Activated CD8-positive, alpha-beta T cell treated with anti-CD3 and anti-CD28 coated beads, Interleukin-2, amount 10 ng/mL, durations not matched to agents 7 days and 5 days (primary cell): ENCODE data around the gene HSD17B3. TPM values are rescaled to one million over a fixed set of nuclear protein-coding genes. Genes with fewer than 3 reads are reported as not detected.
"Not testable (repeated sequence)": the region's sequence is repeated elsewhere in the genome, so short reads cannot be mapped to it uniquely, and the experiment has no call there.

Experiments
- ATAC-seq: fragments of 150-1000 bp; cut with Tn5 transposase; one replicate; pipeline ENCODE4 v1.10.0; 2021; ENCODE audit warnings: moderate library complexity
- CTCF ChIA-PET: fragments of 350-600 bp; sonication (Branson Sonifier 250); formaldehyde crosslinking; loops from one replicate; lab custom pipeline; 2021; ENCODE audit warnings: antibody characterized with exemption; lab: Charles Lee
- POLR2A ChIA-PET: fragments of 350-600 bp; sonication (Branson Sonifier 250); formaldehyde crosslinking; loops from one replicate; lab custom pipeline; 2021; ENCODE audit warnings: antibody characterized with exemption; lab: Charles Lee
- DNase-seq: peaks from one replicate; pipeline ENCODE4 v3.0.0-alpha.2; 2020
- H3K27ac Mint-ChIP-seq: one replicate; pipeline ENCODE4 v1.8.0; 2021; ENCODE audit warnings: mild to moderate bottlenecking, mixed read lengths
- H3K27me3 Mint-ChIP-seq: one replicate; pipeline ENCODE4 v1.8.0; 2021; ENCODE audit warnings: low read depth, mixed read lengths
- H3K36me3 Mint-ChIP-seq: one replicate; pipeline ENCODE4 v1.8.0; 2021; ENCODE audit warnings: low read depth, mixed read lengths
- H3K4me1 Mint-ChIP-seq: one replicate; pipeline ENCODE4 v1.8.0; 2021; ENCODE audit warnings: low read depth, mixed read lengths
- H3K4me3 Mint-ChIP-seq: one replicate; pipeline ENCODE4 v1.8.0; 2021; ENCODE audit warnings: mild to moderate bottlenecking, mixed read lengths
- H3K9me3 Mint-ChIP-seq: one replicate; pipeline ENCODE4 v1.8.0; 2022; ENCODE audit warnings: mixed read lengths; ENCODE audit not compliant: insufficient read depth
- total RNA-seq, 2 experiments: library from RNA; stranded (reverse); gene quantifications; one replicate each; pipeline ENCODE4 v1.2.3, GENCODE V29; 2021

Gene HSD17B3
- total RNA-seq, 2 experiments from 2014 or later, result not detected

- no peak overlapping the region for H3K27ac Mint-ChIP-seq
Observed at GRCh38 chr9:96327694-96328352, 25.8 kb upstream of the HSD17B3 start.

GRCh38 chr9:96323169-96323568 lies 21.2 kb upstream of the HSD17B3 start:
- ChIA-PET POLR2A (no interaction called here), CTCF (no interaction called here)
- H3K27me3 Mint-ChIP-seq, result peaks cover 3% of the 10 kb centered on the region
- H3K27ac Mint-ChIP-seq, result no peak overlapping the region
- ATAC-seq (no peak), DNase-seq (no peak)
- no peaks in the 10 kb centered on the region for H3K4me1 Mint-ChIP-seq
- no peaks in the 10 kb centered on the region for H3K36me3 Mint-ChIP-seq
- H3K9me3 Mint-ChIP-seq, result no peaks in the 10 kb centered on the region
- H3K4me3 Mint-ChIP-seq, result no peak overlapping the region

More at GRCh38 chr9:96327694-96328352, 25.8 kb upstream of the HSD17B3 start:
- H3K9me3 Mint-ChIP-seq, result no peaks in the 10 kb centered on the region
- CTCF ChIA-PET, result interaction anchor here (0.9 to 3.7 kb wide), 13 partner anchors 10 to 338 kb away, joined by 3 to 24 read pairs (median 4); partner anchors contain the start of gene HABP4
- H3K27me3 Mint-ChIP-seq, result peaks cover 3% of the 10 kb centered on the region
- POLR2A ChIA-PET, result no interaction called here
- H3K36me3 Mint-ChIP-seq, result no peaks in the 10 kb centered on the region
- ATAC-seq (peak; percentile 60), DNase-seq (peak; percentile 55)
- no peak overlapping the region for H3K4me3 Mint-ChIP-seq
- no peaks in the 10 kb centered on the region for H3K4me1 Mint-ChIP-seq

GRCh38 chr9:96322736-96323135 lies 20.8 kb upstream of the HSD17B3 start:
- H3K9me3 Mint-ChIP-seq, H3K36me3 Mint-ChIP-seq, H3K27me3 Mint-ChIP-seq, H3K4me1 Mint-ChIP-seq, CTCF ChIA-PET, POLR2A ChIA-PET, DNase-seq, ATAC-seq, H3K4me3 Mint-ChIP-seq, H3K27ac Mint-ChIP-seq: not testable (repeated sequence)

GRCh38 chr9:96322210-96322609 lies 20.2 kb upstream of the HSD17B3 start:
- H3K36me3 Mint-ChIP-seq, CTCF ChIA-PET: not testable (repeated sequence)

GRCh38 chr9:96321515-96321914 lies 19.5 kb upstream of the HSD17B3 start:
- Mint-ChIP-seq H3K4me1 (no peaks in the 10 kb centered on the region), H3K9me3 (no peaks in the 10 kb centered on the region), H3K36me3 (no peaks in the 10 kb centered on the region), H3K4me3 (no peak overlapping the region), H3K27me3 (peaks cover 5% of the 10 kb centered on the region), H3K27ac (no peak overlapping the region)
- ChIA-PET POLR2A (no interaction called here), CTCF (no interaction called here)
- DNase-seq, result no peak
- ATAC-seq, result no peak

More at GRCh38 chr9:96322210-96322609, 20.2 kb upstream of the HSD17B3 start:
- DNase-seq, H3K4me3 Mint-ChIP-seq, H3K27me3 Mint-ChIP-seq, H3K27ac Mint-ChIP-seq, ATAC-seq, POLR2A ChIA-PET, H3K4me1 Mint-ChIP-seq, H3K9me3 Mint-ChIP-seq: not testable (repeated sequence)

- H3K9me3 Mint-ChIP-seq, result no peaks in the 10 kb centered on the region
- no peaks in the 10 kb centered on the region for H3K4me1 Mint-ChIP-seq
- peaks cover 5% of the 10 kb centered on the region for H3K27me3 Mint-ChIP-seq
- ChIA-PET POLR2A (no interaction called here), CTCF (interaction anchor here (1.0 kb wide), 1 partner anchor 88 kb away, joined by 4 read pairs; no protein-coding TSS in a partner anchor)
- no peak overlapping the region for H3K4me3 Mint-ChIP-seq
- H3K27ac Mint-ChIP-seq, result no peak overlapping the region
- no peak for ATAC-seq
- DNase-seq, result no peak
- H3K36me3 Mint-ChIP-seq, result no peaks in the 10 kb centered on the region
Observed at GRCh38 chr9:96320749-96321280, 18.8 kb upstream of the HSD17B3 start.

- Mint-ChIP-seq H3K4me1 (no peaks in the 10 kb centered on the region), H3K27me3 (peaks cover 2% of the 10 kb centered on the region), H3K9me3 (no peaks in the 10 kb centered on the region), H3K36me3 (no peaks in the 10 kb centered on the region), H3K4me3 (no peak overlapping the region), H3K27ac (no peak overlapping the region)
- ATAC-seq, result no peak
- POLR2A ChIA-PET, result no interaction called here
- CTCF ChIA-PET, result interaction anchor here (1.3 kb wide), 1 partner anchor 9 kb away, joined by 3 read pairs; no protein-coding TSS in a partner anchor
- DNase-seq, result no peak
Observed at GRCh38 chr9:96318921-96319565, 17.1 kb upstream of the HSD17B3 start.

GRCh38 chr9:96317335-96317980 lies 15.5 kb upstream of the HSD17B3 start:
- Mint-ChIP-seq H3K4me3 (no peak overlapping the region), H3K27ac (no peak overlapping the region), H3K27me3 (peaks cover 4% of the 10 kb centered on the region), H3K36me3 (peaks cover 8% of the 10 kb centered on the region), H3K9me3 (peaks cover 12% of the 10 kb centered on the region), H3K4me1 (no peaks in the 10 kb centered on the region)
- ATAC-seq (peak; percentile 55), DNase-seq (peak; percentile 43)
- CTCF ChIA-PET, result interaction anchor here (0.6 to 3.2 kb wide), 14 partner anchors 9 to 1636 kb away, joined by 3 to 24 read pairs (median 4); no protein-coding TSS in a partner anchor
- POLR2A ChIA-PET, result no interaction called here

GRCh38 chr9:96309850-96310249 lies 7.9 kb upstream of the HSD17B3 start:
- Mint-ChIP-seq H3K9me3 (peaks cover 21% of the 10 kb centered on the region), H3K4me1 (no peaks in the 10 kb centered on the region), H3K4me3 (no peak overlapping the region), H3K36me3 (peaks cover 10% of the 10 kb centered on the region), H3K27me3 (peaks cover 17% of the 10 kb centered on the region), H3K27ac (no peak overlapping the region)
- ATAC-seq (no peak), DNase-seq (no peak)
- CTCF ChIA-PET, result interaction anchor here (0.7 to 1.1 kb wide), 3 partner anchors 9 to 17 kb away, joined by 3 to 4 read pairs (median 4); no protein-coding TSS in a partner anchor
- POLR2A ChIA-PET, result no interaction called here

GRCh38 chr9:96306958-96307357 lies 5.0 kb upstream of the HSD17B3 start:
- peaks cover 15% of the 10 kb centered on the region for H3K27me3 Mint-ChIP-seq
- H3K4me1 Mint-ChIP-seq, H3K27ac Mint-ChIP-seq, H3K4me3 Mint-ChIP-seq, POLR2A ChIA-PET, H3K9me3 Mint-ChIP-seq, DNase-seq, ATAC-seq, H3K36me3 Mint-ChIP-seq, CTCF ChIA-PET: not testable (repeated sequence)

- no peak for ATAC-seq
- no peak overlapping the region for H3K27ac Mint-ChIP-seq
- no peak overlapping the region for H3K4me3 Mint-ChIP-seq
- POLR2A ChIA-PET, result no interaction called here
- DNase-seq, result no peak
- no peaks in the 10 kb centered on the region for H3K36me3 Mint-ChIP-seq
- CTCF ChIA-PET, result no interaction called here
- H3K4me1 Mint-ChIP-seq, result no peaks in the 10 kb centered on the region
- peaks cover 10% of the 10 kb centered on the region for H3K27me3 Mint-ChIP-seq
- no peaks in the 10 kb centered on the region for H3K9me3 Mint-ChIP-seq
Observed at GRCh38 chr9:96305171-96305570, 3.2 kb upstream of the HSD17B3 start.
